Colonic mucosa (tissue), 4 donors: ENCODE data around the gene RBM17. TPM values are rescaled to one million over a fixed set of nuclear protein-coding genes. Genes with fewer than 3 reads are reported as not detected.

Experiments
- DNase-seq: peaks from one replicate; pipeline ENCODE4 v3.0.0-alpha.2; 2020
- H3K27ac ChIP-seq: fragments of 200-600 bp; one replicate; pipeline ENCODE4 v1.8.0; 2021
- H3K27me3 ChIP-seq: fragments of 200-600 bp; one replicate; pipeline ENCODE4 v1.8.0; 2021
- H3K36me3 ChIP-seq: fragments of 200-600 bp; one replicate; pipeline ENCODE4 v1.8.0; 2021
- H3K4me1 ChIP-seq: fragments of 200-600 bp; one replicate; pipeline ENCODE4 v1.8.0; 2021; ENCODE audit warnings: mild to moderate bottlenecking
- H3K4me3 ChIP-seq: fragments of 200-600 bp; one replicate; pipeline ENCODE4 v1.8.0; 2021
- H3K9ac ChIP-seq, 2 donors: one replicate each; pipeline ENCODE4 v1.7.0; 2013; ENCODE audit warnings: control low read depth in 2 of 2, low read depth in 2 of 2, low read length in 2 of 2
- H3K9me3 ChIP-seq: fragments of 200-600 bp; one replicate; pipeline ENCODE4 v1.8.0; 2021
- intact Hi-C: fragments of 100-400 bp; cut with DNase I; formaldehyde crosslinking; loops from one replicate; pipeline ENCODE4 v1.14.1; 2022
- total RNA-seq, 2 donors: library from RNA; stranded (reverse); fragmentation: NEBNext Ultra II Directional in 1 of 2; extraction: Animal tissue kit (Norgen Biotek cat#: 25700) in 1 of 2; gene quantifications; one replicate each; pipeline ENCODE4 v1.2.1, GENCODE V29; 2021
- TF ChIP-seq, protein P1 (sequence below): fragments of 200-600 bp; IDR thresholded peaks from one replicate; pipeline ENCODE4 v1.8.0; 2022; ENCODE audit warnings: antibody characterized with exemption, mild to moderate bottlenecking
- donor health status: healthy.
- donor health status: DM: no; HTN: no; CAD: no.
- donor health status: DM: no; HTN: no; CAD: no.

Gene RBM17
- total RNA-seq, 2 donors from 2014 or later: 80.3 to 110 TPM

GRCh38 chr10:6089334-6090219 is 743 bp downstream of the RBM17 start:
- H3K4me3 ChIP-seq: peak overlapping the region; percentile 82
- H3K27me3 ChIP-seq: no peaks in the 10 kb centered on the region
- TF ChIP-seq, protein P1, sequence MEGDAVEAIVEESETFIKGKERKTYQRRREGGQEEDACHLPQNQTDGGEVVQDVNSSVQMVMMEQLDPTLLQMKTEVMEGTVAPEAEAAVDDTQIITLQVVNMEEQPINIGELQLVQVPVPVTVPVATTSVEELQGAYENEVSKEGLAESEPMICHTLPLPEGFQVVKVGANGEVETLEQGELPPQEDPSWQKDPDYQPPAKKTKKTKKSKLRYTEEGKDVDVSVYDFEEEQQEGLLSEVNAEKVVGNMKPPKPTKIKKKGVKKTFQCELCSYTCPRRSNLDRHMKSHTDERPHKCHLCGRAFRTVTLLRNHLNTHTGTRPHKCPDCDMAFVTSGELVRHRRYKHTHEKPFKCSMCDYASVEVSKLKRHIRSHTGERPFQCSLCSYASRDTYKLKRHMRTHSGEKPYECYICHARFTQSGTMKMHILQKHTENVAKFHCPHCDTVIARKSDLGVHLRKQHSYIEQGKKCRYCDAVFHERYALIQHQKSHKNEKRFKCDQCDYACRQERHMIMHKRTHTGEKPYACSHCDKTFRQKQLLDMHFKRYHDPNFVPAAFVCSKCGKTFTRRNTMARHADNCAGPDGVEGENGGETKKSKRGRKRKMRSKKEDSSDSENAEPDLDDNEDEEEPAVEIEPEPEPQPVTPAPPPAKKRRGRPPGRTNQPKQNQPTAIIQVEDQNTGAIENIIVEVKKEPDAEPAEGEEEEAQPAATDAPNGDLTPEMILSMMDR: no peak
- no peaks in the 10 kb centered on the region for H3K36me3 ChIP-seq
- peak overlapping the region; percentile 67 to 95 for H3K9ac ChIP-seq
- DNase-seq: peak; percentile 32
- intact Hi-C loops: loop anchor here (5.0 to 10.0 kb wide), 2 partner anchors 72 to 145 kb away; no protein-coding TSS in a partner anchor
- H3K27ac ChIP-seq: peak overlapping the region; percentile 69
- H3K9me3 ChIP-seq: no peaks in the 10 kb centered on the region
- no peaks in the 10 kb centered on the region for H3K4me1 ChIP-seq

DNA sequence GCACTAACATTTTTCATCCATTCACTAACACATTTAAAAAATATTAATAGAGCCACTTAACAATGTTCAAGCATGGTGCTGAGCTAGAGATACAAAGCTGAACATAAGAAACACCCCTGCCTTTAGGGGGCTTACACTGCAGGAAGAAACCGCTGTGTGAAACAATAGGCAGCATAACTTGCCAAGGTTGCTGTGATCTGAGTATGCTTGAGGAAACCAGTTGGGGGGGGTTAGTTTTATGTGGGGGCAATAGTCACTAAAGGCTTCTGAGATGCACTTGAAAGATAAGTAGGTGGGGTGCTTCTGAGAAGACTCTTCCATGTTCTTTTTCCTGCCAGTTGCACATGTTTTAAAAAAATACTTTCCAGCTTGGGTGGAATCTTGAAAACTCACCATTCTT is 2.8 kb downstream of the RBM17 start:
- Histone ChIP-seq H3K27ac (no peak overlapping the region), H3K4me3 (no peak overlapping the region), H3K9ac (no peak overlapping the region), H3K27me3 (no peaks in the 10 kb centered on the region), H3K4me1 (no peaks in the 10 kb centered on the region), H3K36me3 (no peaks in the 10 kb centered on the region), H3K9me3 (no peaks in the 10 kb centered on the region)
- no peak for DNase-seq
- TF ChIP-seq, protein P1: no peak
- intact Hi-C loops: no loop called here

DNA sequence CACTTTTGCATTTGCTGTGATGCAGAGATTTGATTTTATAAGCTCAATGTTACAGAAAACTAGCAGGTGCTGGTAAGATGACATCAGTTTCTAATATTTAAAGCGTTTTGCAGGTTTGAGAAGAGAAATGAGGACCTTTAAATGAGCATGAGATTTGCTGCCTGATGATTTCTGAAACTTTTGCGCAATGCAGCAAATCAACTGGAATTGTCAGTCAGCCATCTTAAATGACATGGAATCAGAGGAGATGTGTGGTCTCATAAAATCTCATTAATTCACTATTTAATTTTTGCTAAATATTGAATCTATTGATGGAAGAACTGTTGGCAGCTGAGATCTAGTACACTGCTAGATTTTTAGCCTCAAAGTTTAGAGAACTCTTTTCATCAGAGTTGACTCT is 3.9 kb downstream of the RBM17 start:
- Histone ChIP-seq H3K36me3 (no peaks in the 10 kb centered on the region), H3K27me3 (no peaks in the 10 kb centered on the region), H3K4me1 (no peaks in the 10 kb centered on the region), H3K4me3 (no peak overlapping the region), H3K27ac (no peak overlapping the region), H3K9me3 (no peaks in the 10 kb centered on the region), H3K9ac (no peak overlapping the region)
- intact Hi-C loops: no loop called here
- TF ChIP-seq, protein P1: no peak
- DNase-seq: no peak

- no peaks in the 10 kb centered on the region for H3K9me3 ChIP-seq
- H3K4me1 ChIP-seq: no peaks in the 10 kb centered on the region
- no peak for DNase-seq
- TF ChIP-seq, protein P1: no peak
- intact Hi-C loops: no loop called here
- H3K36me3 ChIP-seq: no peaks in the 10 kb centered on the region
- H3K27ac ChIP-seq: no peak overlapping the region
- H3K9ac ChIP-seq: no peak overlapping the region
- H3K27me3 ChIP-seq: no peaks in the 10 kb centered on the region
- H3K4me3 ChIP-seq: no peak overlapping the region
Observed at GRCh38 chr10:6095810-6096570, 7.2 kb downstream of the RBM17 start.

- Histone ChIP-seq H3K9ac (no peak overlapping the region), H3K4me1 (no peaks in the 10 kb centered on the region), H3K27me3 (no peaks in the 10 kb centered on the region), H3K36me3 (no peaks in the 10 kb centered on the region), H3K4me3 (no peak overlapping the region), H3K9me3 (no peaks in the 10 kb centered on the region), H3K27ac (no peak overlapping the region)
- intact Hi-C loops: no loop called here
- DNase-seq: no peak
- TF ChIP-seq, protein P1: no peak
Observed at GRCh38 chr10:6097063-6097462, 8.2 kb downstream of the RBM17 start.
